ENCODE measurements around the gene FAM217A.

DNA sequence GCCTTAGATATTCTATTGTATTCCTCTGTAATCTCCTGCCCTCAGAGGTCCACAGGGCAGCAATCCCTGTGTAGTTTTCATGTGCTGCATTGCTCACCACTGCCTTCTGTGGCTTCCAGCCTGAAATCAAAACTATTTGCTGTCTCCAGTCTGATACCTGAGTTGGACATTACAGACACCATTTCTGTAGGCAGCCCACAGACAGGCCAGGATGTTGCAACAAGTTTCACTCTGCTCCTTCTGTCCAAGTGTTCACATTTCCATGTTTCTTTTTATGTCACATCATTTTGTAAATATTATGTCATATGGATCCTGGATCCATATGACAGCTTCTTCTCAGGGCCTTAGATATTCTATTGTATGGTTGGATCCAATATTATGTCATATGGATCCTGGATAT, 34.7 kb upstream of the FAM217A start:
- TF ChIP-seq POLR2A (IDR thresholded peaks at IDR 0.05; ENCODE audit: low read depth, low read length) (no peak), SPI1 (IDR thresholded peaks at IDR 0.05; ENCODE audit: low read depth, low read length) (no peak), POLR2AphosphoS5 (IDR thresholded peaks at IDR 0.05; ENCODE audit: low read depth, low read length) (no peak), TAF1 (IDR thresholded peaks at IDR 0.05; ENCODE audit: low read depth, low read length) (no peak), PAX5 (IDR thresholded peaks at IDR 0.05; ENCODE audit: insufficient read depth, low read length, severe bottlenecking) (no peak), POU2F2 (IDR thresholded peaks at IDR 0.05; ENCODE audit: low read depth, low read length) (no peak)

All from GM12891 (cell line).